ENCODE data around the gene AK1.

- TF ChIP-seq ZNF17 (CRISPR knock-in tag; IDR thresholded peaks at IDR 0.05) = no peak
- TF ChIP-seq ISX (CRISPR knock-in tag; conservative IDR thresholded peaks at IDR 0.05) = no peak
- no peak for TF ChIP-seq E2F5 (CRISPR knock-in tag; conservative IDR thresholded peaks at IDR 0.05)
- no peak for TF ChIP-seq FOXK2 (IDR thresholded peaks at IDR 0.05)
- TF ChIP-seq MAFF (IDR thresholded peaks at IDR 0.05; ENCODE audit: low read depth, low read length) = no peak
- no peak for TF ChIP-seq IRF2 (CRISPR knock-in tag; IDR thresholded peaks at IDR 0.05)
- TF ChIP-seq MTA3 (CRISPR knock-in tag; IDR thresholded peaks at IDR 0.05) = no peak
- no peak for TF ChIP-seq HMG20A (CRISPR knock-in tag; IDR thresholded peaks at IDR 0.05; ENCODE audit: borderline replicate concordance)
These were observed 32.4 kb upstream of the AK1 start for GRCh38 chr9:127909839-127910273.

Data from HepG2 (cell line).